Liver (tissue), 9 donors: ENCODE data around the gene SH3TC2. TPM values are rescaled to one million over a fixed set of nuclear protein-coding genes. Genes with fewer than 3 reads are reported as not detected.

Source experiments
- DNase-seq: peaks from one replicate; pipeline ENCODE4 v3.0.0-alpha.2; 2017; ENCODE audit warnings: low spot score
- H3K27ac ChIP-seq, 2 donors: one replicate each; pipeline ENCODE4 v1.7.0; 2013; ENCODE audit warnings: inconsistent platforms in 2 of 2, low read length in 2 of 2, control low read depth in 1 of 2, low read depth in 1 of 2, mild to moderate bottlenecking in 1 of 2
- H3K27me3 ChIP-seq, 4 donors: one replicate each; pipeline versions ENCODE4 v1.6.1 to v1.7.0; 2013; ENCODE audit warnings: low read length in 3 of 4, inconsistent platforms in 1 of 4, mild to moderate bottlenecking in 1 of 4, moderate library complexity in 1 of 4; ENCODE audit not compliant: control insufficient read depth in 4 of 4, insufficient read depth in 4 of 4
- H3K36me3 ChIP-seq, 4 donors: one replicate each; pipeline versions ENCODE4 v1.6.1 to v1.7.0; 2013; ENCODE audit warnings: low read length in 3 of 4, mild to moderate bottlenecking in 3 of 4, low read depth in 1 of 4, moderate library complexity in 1 of 4; ENCODE audit not compliant: control insufficient read depth in 4 of 4, insufficient read depth in 3 of 4
- H3K4me1 ChIP-seq, 4 donors: one replicate each; pipeline versions ENCODE4 v1.6.1 to v1.7.0; 2013; ENCODE audit warnings: low read length in 3 of 4, mild to moderate bottlenecking in 3 of 4, moderate library complexity in 1 of 4; ENCODE audit not compliant: control insufficient read depth in 4 of 4, insufficient read depth in 4 of 4
- H3K4me3 ChIP-seq, 3 donors: one replicate each; pipeline versions ENCODE4 v1.6.1 to v1.7.0; 2013; ENCODE audit warnings: low read length in 3 of 3, control low read depth in 1 of 3, low read depth in 1 of 3, mild to moderate bottlenecking in 1 of 3
- H3K9ac ChIP-seq, 2 donors: one replicate each; pipeline ENCODE4 v1.7.0; 2013; ENCODE audit warnings: low read length in 2 of 2, mild to moderate bottlenecking in 2 of 2, moderate library complexity in 2 of 2, control low read depth in 1 of 2, low read depth in 1 of 2
- H3K9me3 ChIP-seq, 4 donors: one replicate each; pipeline versions ENCODE4 v1.6.1 to v1.7.0; 2013; ENCODE audit warnings: low read length in 3 of 4; ENCODE audit not compliant: control insufficient read depth in 4 of 4
- ATF3 ChIP-seq: IDR thresholded peaks from 2 replicates; pipeline ENCODE4 v1.6.1; 2016; ENCODE audit warnings: antibody characterized with exemption
- CTCF ChIP-seq: fragments of 150-350 bp; IDR thresholded peaks from 2 replicates; pipeline ENCODE4 v1.5.1; 2017; ENCODE audit warnings: improper control_type of control experiment, low read depth, low read length; ENCODE audit not compliant: missing input control
- EGR1 ChIP-seq, 2 donors: IDR thresholded peaks; 2 replicates each; pipeline ENCODE4 v1.6.1; 2016 to 2018; ENCODE audit warnings: antibody characterized with exemption in 2 of 2, low read depth in 2 of 2
- FOXA1 ChIP-seq: IDR thresholded peaks from 2 replicates; pipeline ENCODE4 v1.6.1; 2016; ENCODE audit warnings: antibody characterized with exemption
- FOXA2 ChIP-seq: IDR thresholded peaks from 2 replicates; pipeline ENCODE4 v1.6.1; 2016; ENCODE audit warnings: antibody characterized with exemption
- GABPA ChIP-seq, 2 donors: IDR thresholded peaks in 1 of 2; conservative IDR thresholded peaks in 1 of 2; 2 replicates each; pipeline ENCODE4 v1.6.1; 2016; ENCODE audit warnings: antibody characterized with exemption in 2 of 2, mild to moderate bottlenecking in 1 of 2, moderate library complexity in 1 of 2
- HNF4G ChIP-seq: IDR thresholded peaks from 2 replicates; pipeline ENCODE4 v1.6.1; 2016; ENCODE audit warnings: antibody characterized with exemption
- JUND ChIP-seq, 2 donors: IDR thresholded peaks; 2 replicates each; pipeline ENCODE4 v1.6.1; 2016; ENCODE audit warnings: antibody characterized with exemption in 2 of 2
- MAX ChIP-seq: IDR thresholded peaks from 2 replicates; pipeline ENCODE4 v1.6.1; 2016; ENCODE audit warnings: antibody characterized with exemption
- NR2F2 ChIP-seq: IDR thresholded peaks from 2 replicates; pipeline ENCODE4 v1.6.1; 2016; ENCODE audit warnings: antibody characterized with exemption
- RAD21 ChIP-seq, 2 donors: IDR thresholded peaks; 2 replicates each; pipeline ENCODE4 v1.6.1; 2016; ENCODE audit warnings: antibody characterized with exemption in 2 of 2, mild to moderate bottlenecking in 2 of 2
- REST ChIP-seq: IDR thresholded peaks from 2 replicates; pipeline ENCODE4 v1.6.1; 2016; ENCODE audit warnings: antibody characterized with exemption, mild to moderate bottlenecking
- RXRA ChIP-seq, 2 donors: IDR thresholded peaks; 2 replicates each; pipeline ENCODE4 v1.6.1; 2017 to 2018; ENCODE audit warnings: antibody characterized with exemption in 2 of 2, mild to moderate bottlenecking in 1 of 2
- SP1 ChIP-seq: IDR thresholded peaks from 2 replicates; pipeline ENCODE4 v1.6.1; 2018; ENCODE audit warnings: antibody characterized with exemption, mild to moderate bottlenecking
- TAF1 ChIP-seq: conservative IDR thresholded peaks from 2 replicates; pipeline ENCODE4 v1.6.1; 2016; ENCODE audit warnings: antibody characterized with exemption, mild to moderate bottlenecking
- YY1 ChIP-seq: IDR thresholded peaks from 2 replicates; pipeline ENCODE4 v1.6.1; 2016; ENCODE audit warnings: antibody characterized with exemption, mild to moderate bottlenecking
- ZBTB33 ChIP-seq: IDR thresholded peaks from 2 replicates; pipeline ENCODE4 v1.6.1; 2016; ENCODE audit warnings: antibody characterized with exemption
- WGBS: extraction: QIAGEN DNeasy Blood & Tissue Kit; methylation state at CpG from one replicate; pipeline ENCODE4 v1.1.7; 2013; 5-methylcytosine and 5-hydroxymethylcytosine counted together
- polyA plus RNA-seq, 2 donors: library from polyadenylated mRNA; stranded (reverse) in 1 of 2; unstranded in 1 of 2; fragments of 200-250 nt in 1 of 2; fragments of >200 nt in 1 of 2; fragmentation: Nextera tagmentation in 1 of 2; extraction: Ambion mirVana in 1 of 2; gene quantifications; one replicate each; pipeline versions ENCODE4 v1.2.1 to v1.2.3, GENCODE V29; 2013 to 2015
- total RNA-seq, 2 donors: library from RNA; depleted of rRNA; stranded (reverse); fragments of >200 nt; gene quantifications; one replicate each; pipeline ENCODE4 v1.2.3, GENCODE V29; 2014
- donor health status: healthy.
- donor health status: healthy.
- donor health status: healthy.
- donor health status: healthy.
- donor health status: healthy.

SH3TC2 gene
- total and polyA plus RNA-seq, 4 donors = 0.31 to 6.2 (median 0.57) TPM

- Histone ChIP-seq H3K9ac (no peak overlapping the region), H3K4me1 (no peaks in the 10 kb centered on the region), H3K27ac (no peak overlapping the region), H3K36me3 (no peaks in the 10 kb centered on the region), H3K27me3 (no peaks in the 10 kb centered on the region), H3K9me3 (no peaks in the 10 kb centered on the region), H3K4me3 (no peak overlapping the region)
- WGBS = 92% methylated on average over 3 of the region's 3 CpGs
- TF ChIP-seq NR2F2 = no peak
- TF ChIP-seq SP1 = no peak
- no peak for TF ChIP-seq MAX
- no peak for TF ChIP-seq CTCF
- no peak for TF ChIP-seq FOXA1
- TF ChIP-seq REST = no peak
- TF ChIP-seq JUND (IDR thresholded peaks at IDR 0.05) = no peak
- no peak for TF ChIP-seq GABPA (IDR thresholded peaks at IDR 0.05 in 1 of 2, conservative IDR thresholded peaks at IDR 0.05 in 1 of 2)
- no peak for TF ChIP-seq YY1
- no peak for TF ChIP-seq EGR1 (IDR thresholded peaks at IDR 0.05; ENCODE audit: low read depth in 2 of 2)
- no peak for TF ChIP-seq HNF4G
- TF ChIP-seq ZBTB33 = no peak
- no peak for TF ChIP-seq TAF1
- no peak for TF ChIP-seq RAD21 (IDR thresholded peaks at IDR 0.05)
- no peak for TF ChIP-seq ATF3
- TF ChIP-seq RXRA (IDR thresholded peaks at IDR 0.05) = no peak
- no peak for TF ChIP-seq FOXA2
- DNase-seq = no peak
These were observed 15.4 kb downstream of the SH3TC2 start for GRCh38 chr5:149047462-149047861.
